Heart right ventricle (tissue), 16 donors: ENCODE data around the gene CGGBP1. TPM values are rescaled to one million over a fixed set of nuclear protein-coding genes. Genes with fewer than 3 reads are reported as not detected.

ENCODE experiments used
- ATAC-seq, 8 donors: fragments of 200-7000 bp; cut with Tn5 transposase; one replicate each; pipeline ENCODE4 v1.9.1; 2020; ENCODE audit warnings: mild to moderate bottlenecking in 8 of 8, moderate library complexity in 8 of 8, moderate number of reproducible peaks in 1 of 8
- DNase-seq, 2 donors: peaks; one replicate each; pipeline ENCODE4 v3.0.0-alpha.2; 2020
- H3K27ac ChIP-seq, 10 donors: fragments of 200-600 bp; sonication (generic) in 2 of 10; one replicate each; pipeline versions ENCODE4 v1.5.0 to v1.8.0; 2020 to 2022; ENCODE audit warnings: mild to moderate bottlenecking in 3 of 10
- H3K27me3 ChIP-seq, 7 donors: fragments of 200-600 bp; one replicate each; pipeline ENCODE4 v1.8.0; 2021 to 2022; ENCODE audit warnings: mild to moderate bottlenecking in 2 of 7
- H3K36me3 ChIP-seq, 9 donors: fragments of 200-600 bp; sonication (generic) in 1 of 9; one replicate each; pipeline versions ENCODE4 v1.5.0 to v1.8.0; 2020 to 2022; ENCODE audit warnings: mild to moderate bottlenecking in 2 of 9
- H3K4me1 ChIP-seq, 9 donors: fragments of 200-600 bp; sonication (generic) in 1 of 9; one replicate each; pipeline versions ENCODE4 v1.5.0 to v1.8.0; 2020 to 2022; ENCODE audit warnings: mild to moderate bottlenecking in 4 of 9
- H3K4me3 ChIP-seq, 10 donors: fragments of 200-600 bp; sonication (generic) in 2 of 10; one replicate each; pipeline versions ENCODE4 v1.5.0 to v1.8.0; 2020 to 2022; ENCODE audit warnings: mild to moderate bottlenecking in 7 of 10, moderate library complexity in 2 of 10
- H3K9me3 ChIP-seq, 11 donors: fragments of 200-600 bp in 10 of 11; sonication (generic) in 2 of 11; one replicate each; pipeline versions ENCODE4 v1.5.0 to v1.8.0; 2013 to 2022; ENCODE audit warnings: mild to moderate bottlenecking in 2 of 11, control low read depth in 1 of 11, moderate library complexity in 1 of 11
- CTCF ChIP-seq, 9 donors: fragments of 200-600 bp; sonication (generic) in 2 of 9; IDR thresholded peaks; one replicate each; pipeline versions ENCODE4 v1.5.0 to v1.8.0; 2021 to 2022; ENCODE audit warnings: antibody characterized with exemption in 9 of 9, mild to moderate bottlenecking in 5 of 9, moderate library complexity in 1 of 9
- WGBS, 2 donors: extraction: QIAGEN DNeasy Blood & Tissue Kit; methylation state at CpG; one replicate each; pipeline ENCODE4 v1.1.7; 2013; ENCODE audit warnings: inconsistent platforms in 1 of 2; 5-methylcytosine and 5-hydroxymethylcytosine counted together
- intact Hi-C, 10 donors: fragments of 100-400 bp; cut with DNase I; formaldehyde crosslinking; loops; one replicate each; pipeline versions ENCODE4 v1.11.1 to v1.14.2; 2022
- long read RNA-seq, 3 donors: library from polyadenylated mRNA; unstranded; transcript quantifications; one replicate each; pipeline ENCODE4 v2.0.0, GENCODE V29; 2020 to 2021
- polyA plus RNA-seq, 2 donors: library from polyadenylated mRNA; stranded (reverse); fragments of 200-250 nt; gene quantifications; one replicate each; pipeline ENCODE4 v1.2.3, GENCODE V29; 2013
- total RNA-seq, 10 donors: library from RNA; stranded (reverse); fragmentation: NEBNext Ultra II Directional in 3 of 10; extraction: Animal tissue kit (Norgen Biotek cat#: 25700) in 3 of 10; gene quantifications; one replicate each; pipeline versions ENCODE4 v1.2.1 to v1.2.4, GENCODE V29; 2021 to 2023
- donor health status: Arrhythmogenic right ventricular cardiomyopathy.
- donor health status: ischemic (EF 13 %, LVEDD 7.1; RV severe dilation, severe dysfunction).
- donor health status: healthy with polysubstance abuse.
- donor health status: DM: no; HTN: yes; CAD: no.
- donor health status: DM: no; HTN: no; CAD: no.
- donor health status: ischemic (EF 25% LVEDD 6.9; RV normal size, moderate dysfunction).
- donor health status: ischemic (EF 25% LVEDD 5.7; RV mildly dilated, moderate dysfunction).
- donor health status: healthy.
- donor health status: DM: yes; HTN: yes; CAD: no.
- donor health status: Ischemic cardiomyopathy.
- donor health status: ischemic (EF 35%, LVEDD 5.7; RV mildly dilated, moderate dysfunction).
- donor health status: nonischemic (EF 11% LVEDD 7.7; RV severe dilation, severe dysfunction).
- donor health status: DM: yes; HTN: yes; CAD: no.
- donor health status: PGD.
- donor health status: ischemic (EF 29% LVEDD 5.4; RV normal size, mild dysfunction).
- donor health status: nonischemic (EF 23%, LVEDD 6.1; RV moderate dilation, normal function).

CGGBP1 gene
- total RNA-seq, result 10 to 100 TPM; 38.1 to 63.0 (median 45.8) TPM
- polyA plus RNA-seq, result 10 to 100 TPM; 28.1 to 39.4 TPM
- long read RNA-seq, donor 1, full-length matches to known transcripts, result 33 of 36 reads
- long read RNA-seq, donor 1, partial matches to known transcripts, result 1 of 36 reads
- long read RNA-seq, donor 1, other reads (novel, unspliced or antisense), result 2 of 36 reads
- long read RNA-seq, donor 2, full-length matches to known transcripts, result 39 of 43 reads
- long read RNA-seq, donor 2, partial matches to known transcripts, result 0 of 43 reads
- long read RNA-seq, donor 2, other reads (novel, unspliced or antisense), result 4 of 43 reads
- long read RNA-seq, donor 3, full-length matches to known transcripts, result 91 of 99 reads
- long read RNA-seq, donor 3, partial matches to known transcripts, result 0 of 99 reads
- long read RNA-seq, donor 3, other reads (novel, unspliced or antisense), result 8 of 99 reads

- Histone ChIP-seq H3K27ac (peak within 1 kb of the TSS; percentile 91 to 98 (median 98)), H3K4me3 (peak within 1 kb of the TSS; percentile 70 to 98 (median 92)), H3K27me3 (no peaks in the 10 kb centered on the region), H3K36me3 (peaks cover 0 to 37% (median 12%) of the 10 kb centered on the region in 9 donors), H3K4me1 (peaks cover 0 to 64% (median 49%) of the 10 kb centered on the region in 9 donors), H3K9me3 (no peaks in the 10 kb centered on the region)
- peak; percentile 96 to 99 for DNase-seq
- 0% methylated on average over 71 to 76 of the region's 76 CpGs for WGBS, 2 donors
- peak in 1 of 9 donors; percentile 3 for TF ChIP-seq CTCF (IDR thresholded peaks at IDR 0.05)
- ATAC-seq, result peak; percentile 95 to 99 (median 98)
- intact Hi-C loops, result loop anchor here in 6 of 10 donors (2.0 to 10.0 kb wide), 5 partner anchors 54 to 94 kb away; partner anchors contain the start of gene C3orf38 (in 2 of the 6)
Measured at GRCh38 chr3:88058581-88059379, at the start of gene CGGBP1, which contains the start of gene ZNF654. Gene CGGBP1, minus strand, starts transcription at chr3:88059005. Its CDS starts 3,029 bp downstream, at chr3:88055976. Gene ZNF654, plus strand, starts transcription at chr3:88059255. Its CDS starts 65 bp downstream, at chr3:88059320.

GRCh38 chr3:88105325-88105724 is 46.5 kb upstream of the CGGBP1 start:
- TF ChIP-seq CTCF (IDR thresholded peaks at IDR 0.05), result no peak
- Histone ChIP-seq H3K27ac (no peak overlapping the region), H3K36me3 (no peaks in the 10 kb centered on the region), H3K4me3 (no peak overlapping the region), H3K27me3 (no peaks in the 10 kb centered on the region), H3K4me1 (peaks cover 0 to 28% (median 21%) of the 10 kb centered on the region in 9 donors), H3K9me3 (peaks cover 0 to 15% (median 0%) of the 10 kb centered on the region in 11 donors)
- ATAC-seq (peak in 1 of 8 donors; percentile 42), DNase-seq (no peak)
- intact Hi-C loops, result loop anchor here in 3 of 10 donors (5.0 to 10.0 kb wide), 3 partner anchors 43 to 753 kb away; no protein-coding TSS in a partner anchor

- no peak for TF ChIP-seq CTCF (IDR thresholded peaks at IDR 0.05)
- Histone ChIP-seq H3K9me3 (peaks cover 0 to 19% (median 0%) of the 10 kb centered on the region in 11 donors), H3K4me3 (no peak overlapping the region), H3K27me3 (no peaks in the 10 kb centered on the region), H3K36me3 (peaks cover 0 to 17% (median 0%) of the 10 kb centered on the region in 9 donors), H3K27ac (no peak overlapping the region), H3K4me1 (peaks cover 0 to 13% (median 10%) of the 10 kb centered on the region in 9 donors)
- no peak for DNase-seq
- ATAC-seq, result no peak
- intact Hi-C loops, result loop anchor here in 1 of 10 donors (10.0 kb wide), 1 partner anchor 96 kb away; no protein-coding TSS in a partner anchor
- 100% methylated on average over 1 of the region's 1 CpG for WGBS, 2 donors
Measured at GRCh38 chr3:88101142-88101541, 42.3 kb upstream of the CGGBP1 start.

GRCh38 chr3:88093266-88093665 is 34.5 kb upstream of the CGGBP1 start:
- 91 to 98% methylated on average over 1 of the region's 1 CpG for WGBS, 2 donors
- peaks cover 0 to 45% (median 0%) of the 10 kb centered on the region in 9 donors for H3K36me3 ChIP-seq
- TF ChIP-seq CTCF (IDR thresholded peaks at IDR 0.05), result no peak
- DNase-seq (no peak), ATAC-seq (no peak)
- H3K4me3 ChIP-seq, result no peak overlapping the region
- peaks cover 0 to 9% (median 0%) of the 10 kb centered on the region in 11 donors for H3K9me3 ChIP-seq
- no peak overlapping the region for H3K27ac ChIP-seq
- H3K4me1 ChIP-seq, result peaks cover 0 to 6% (median 0%) of the 10 kb centered on the region in 9 donors
- intact Hi-C loops, result no loop called here
- no peaks in the 10 kb centered on the region for H3K27me3 ChIP-seq
